SH-SY5Y (cell line): ENCODE data around the gene HSPE1.

Experiments
- GATA2 ChIP-seq: IDR thresholded peaks from 2 replicates; pipeline ENCODE4 v1.6.1; 2011; ENCODE audit warnings: mild to moderate bottlenecking, low read depth, low read length
- GATA3 ChIP-seq: IDR thresholded peaks from 2 replicates; pipeline ENCODE4 v1.6.1; 2011; ENCODE audit warnings: low read depth, mild to moderate bottlenecking, low read length, moderate library complexity

- TF ChIP-seq GATA2 (no peak), GATA3 (no peak)
Observed at GRCh38 chr2:197517150-197517549, 17.0 kb downstream of the HSPE1 start.
